CD1c-positive myeloid dendritic cell (primary cell): Measurements from ENCODE around the gene LCN12.

Experiments
- DNase-seq: peaks from one replicate; pipeline ENCODE4 v3.0.0-alpha.2; 2016; ENCODE audit errors: extremely low spot score

Gene LCN12

DNA sequence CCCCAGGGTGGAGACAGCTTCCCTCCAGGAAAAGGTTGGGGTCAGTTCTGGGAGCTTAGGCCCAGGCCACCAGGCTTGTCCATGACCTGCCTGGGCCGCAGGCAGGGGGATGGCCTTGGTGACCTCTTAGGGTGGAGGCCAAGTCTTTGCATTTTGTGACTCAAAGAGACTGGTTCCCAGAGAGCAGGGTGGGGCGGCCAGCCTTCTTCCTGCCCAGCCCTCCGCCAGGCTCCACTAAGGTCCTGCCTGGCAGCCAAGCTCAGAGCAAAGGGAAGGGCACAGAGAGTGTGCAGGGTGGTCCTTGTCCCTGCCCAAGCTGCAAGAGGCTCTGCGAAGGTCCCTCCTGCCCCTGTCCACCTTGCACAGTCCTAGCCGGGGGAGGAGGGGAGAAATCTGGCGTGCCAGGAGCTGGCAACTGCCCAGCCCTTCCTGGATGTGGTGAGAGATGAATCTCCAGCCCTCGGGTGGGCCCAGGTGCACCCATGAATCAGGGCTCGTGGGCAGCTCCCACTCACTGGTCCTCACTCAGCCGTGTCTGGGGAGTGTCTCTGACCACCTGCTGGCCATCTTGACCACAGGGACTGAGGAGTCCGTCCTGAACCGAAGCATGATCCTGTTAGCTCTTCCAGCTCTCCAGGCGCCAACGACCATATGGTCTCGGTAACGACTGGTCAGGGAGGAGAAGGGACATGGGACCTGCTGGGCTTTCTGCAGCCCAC lies 22.9 kb downstream of the LCN12 start:
- no peak for DNase-seq

DNA sequence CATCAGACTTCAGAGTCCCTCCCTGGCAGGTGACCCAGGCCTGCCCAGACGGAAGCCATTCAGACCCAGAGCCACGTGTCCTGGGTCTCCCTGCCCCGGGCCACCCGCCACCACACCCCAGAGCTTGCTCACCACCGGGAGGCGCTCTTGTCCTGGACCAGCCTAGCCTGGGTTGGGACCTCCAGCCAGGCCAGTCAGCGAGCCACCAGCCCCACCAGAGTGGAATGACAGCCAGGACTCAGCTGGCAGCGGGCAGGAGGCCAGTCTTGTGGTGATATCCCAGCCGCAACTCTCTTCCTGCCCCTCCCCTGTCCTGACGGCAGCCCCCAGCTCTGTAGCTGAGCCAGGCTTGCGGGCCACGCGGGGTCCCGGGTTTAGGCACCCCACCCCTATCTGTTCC lies 23.6 kb downstream of the LCN12 start:
- DNase-seq, result peak; percentile 35

DNA sequence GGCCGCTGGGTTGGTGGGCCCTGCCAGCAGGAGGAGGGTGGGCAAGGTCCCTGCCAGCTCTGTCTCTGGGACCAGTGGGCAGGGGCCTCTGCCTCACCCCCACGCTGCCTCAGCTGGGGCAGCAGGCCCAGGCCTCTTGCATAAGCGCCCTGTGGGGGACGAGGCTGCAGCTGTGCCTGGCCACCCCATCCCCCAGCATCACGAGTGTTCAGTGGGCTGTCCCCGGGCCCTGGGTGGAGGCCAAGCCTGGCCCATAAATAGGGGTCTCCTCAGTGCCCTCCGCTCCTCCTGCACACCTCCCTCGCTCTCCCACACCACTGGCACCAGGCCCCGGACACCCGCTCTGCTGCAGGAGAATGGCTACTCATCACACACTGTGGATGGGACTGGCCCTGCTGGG lies 25.1 kb downstream of the LCN12 start, which contains the start of gene PTGDS:
Gene PTGDS, plus strand, starts transcription at position 282 of the 400 bp plus-strand sequence. Its CDS starts 75 bp downstream, at position 357.
- no peak for DNase-seq

DNA sequence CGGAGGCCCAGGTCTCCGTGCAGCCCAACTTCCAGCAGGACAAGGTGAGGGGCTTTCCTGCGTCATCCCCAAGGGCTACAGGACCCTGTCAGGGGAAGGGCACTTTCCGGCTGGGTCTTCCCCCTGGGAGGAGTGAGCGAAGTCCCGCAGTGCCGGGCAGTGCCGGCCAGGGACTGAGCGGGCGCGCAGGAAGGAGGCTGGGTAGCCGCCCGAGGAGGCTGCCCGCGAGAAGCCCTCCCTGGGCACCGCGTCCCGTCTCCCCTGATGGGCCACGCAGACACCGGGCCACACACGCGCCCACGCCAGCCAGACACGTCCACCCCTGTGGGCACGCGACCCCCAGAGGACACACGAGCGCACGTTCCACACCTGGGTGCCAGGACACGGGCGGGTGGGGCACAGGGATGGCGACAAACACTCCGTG lies 25.6 kb downstream of the LCN12 start:
- DNase-seq, result no peak

DNA sequence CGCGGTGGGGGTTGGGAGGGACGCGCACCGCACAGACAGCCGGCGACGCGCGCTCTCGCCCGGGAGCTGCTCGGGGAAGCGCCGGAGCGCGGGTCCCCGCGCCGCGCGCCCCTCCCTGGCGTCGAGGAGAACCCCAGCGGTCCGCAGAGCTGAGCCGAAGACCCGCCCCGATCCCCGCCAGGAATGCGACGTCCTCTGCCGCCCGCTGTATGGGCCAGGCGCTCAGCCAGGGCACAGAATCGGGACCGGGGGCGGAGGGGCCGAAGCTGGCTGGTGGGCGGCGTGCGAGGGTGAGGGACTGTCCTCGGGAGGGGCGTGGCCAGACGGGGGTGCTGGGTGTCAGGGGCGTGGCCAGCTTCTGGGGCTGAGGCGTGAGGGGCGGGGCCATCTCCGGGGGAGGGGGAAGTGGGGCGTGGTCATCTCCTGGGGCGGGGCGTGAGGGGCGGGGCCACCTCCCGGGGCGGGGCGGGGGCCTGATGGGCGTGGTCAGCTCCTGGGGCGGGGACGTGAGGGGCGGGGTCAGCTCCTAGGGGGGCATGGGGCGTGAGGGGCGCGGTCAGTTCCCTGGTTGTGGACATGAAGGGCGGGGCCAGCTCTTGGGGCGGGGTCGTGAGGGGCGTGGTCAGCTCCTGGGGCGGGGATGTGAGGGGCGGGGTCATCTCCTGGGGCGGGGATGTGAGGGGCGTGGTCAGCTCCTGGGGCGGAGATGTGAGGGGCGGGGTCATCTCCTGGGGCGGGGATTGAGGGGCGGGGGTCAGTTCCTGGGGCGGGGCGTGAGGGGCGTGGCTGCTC lies 26.2 kb downstream of the LCN12 start:
- DNase-seq, result peak; percentile 66

DNA sequence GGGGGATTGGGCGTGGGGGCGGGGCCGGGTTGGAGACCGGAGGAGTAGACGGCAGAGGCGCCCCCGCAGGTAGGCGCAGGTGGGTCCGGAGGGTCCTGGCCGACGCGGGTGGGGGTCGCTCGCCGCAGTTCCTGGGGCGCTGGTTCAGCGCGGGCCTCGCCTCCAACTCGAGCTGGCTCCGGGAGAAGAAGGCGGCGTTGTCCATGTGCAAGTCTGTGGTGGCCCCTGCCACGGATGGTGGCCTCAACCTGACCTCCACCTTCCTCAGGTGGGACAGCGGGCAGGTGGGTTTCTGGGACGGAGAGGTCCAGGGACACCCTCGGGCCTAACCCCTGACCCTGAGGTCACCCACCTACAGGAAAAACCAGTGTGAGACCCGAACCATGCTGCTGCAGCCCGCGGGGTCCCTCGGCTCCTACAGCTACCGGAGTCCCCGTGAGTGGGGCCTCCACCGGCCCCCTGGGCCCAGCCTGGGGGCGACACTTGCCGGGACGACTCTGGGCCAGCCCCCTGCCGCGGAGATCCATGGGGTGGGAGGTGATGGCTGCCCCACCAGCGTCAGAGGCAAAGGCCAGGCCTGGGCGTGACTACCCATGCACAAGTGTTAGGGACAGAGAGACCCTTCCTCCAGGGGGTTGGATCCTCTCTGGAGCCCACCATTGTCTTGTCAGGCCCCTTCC lies 26.9 kb downstream of the LCN12 start:
- no peak for DNase-seq

DNA sequence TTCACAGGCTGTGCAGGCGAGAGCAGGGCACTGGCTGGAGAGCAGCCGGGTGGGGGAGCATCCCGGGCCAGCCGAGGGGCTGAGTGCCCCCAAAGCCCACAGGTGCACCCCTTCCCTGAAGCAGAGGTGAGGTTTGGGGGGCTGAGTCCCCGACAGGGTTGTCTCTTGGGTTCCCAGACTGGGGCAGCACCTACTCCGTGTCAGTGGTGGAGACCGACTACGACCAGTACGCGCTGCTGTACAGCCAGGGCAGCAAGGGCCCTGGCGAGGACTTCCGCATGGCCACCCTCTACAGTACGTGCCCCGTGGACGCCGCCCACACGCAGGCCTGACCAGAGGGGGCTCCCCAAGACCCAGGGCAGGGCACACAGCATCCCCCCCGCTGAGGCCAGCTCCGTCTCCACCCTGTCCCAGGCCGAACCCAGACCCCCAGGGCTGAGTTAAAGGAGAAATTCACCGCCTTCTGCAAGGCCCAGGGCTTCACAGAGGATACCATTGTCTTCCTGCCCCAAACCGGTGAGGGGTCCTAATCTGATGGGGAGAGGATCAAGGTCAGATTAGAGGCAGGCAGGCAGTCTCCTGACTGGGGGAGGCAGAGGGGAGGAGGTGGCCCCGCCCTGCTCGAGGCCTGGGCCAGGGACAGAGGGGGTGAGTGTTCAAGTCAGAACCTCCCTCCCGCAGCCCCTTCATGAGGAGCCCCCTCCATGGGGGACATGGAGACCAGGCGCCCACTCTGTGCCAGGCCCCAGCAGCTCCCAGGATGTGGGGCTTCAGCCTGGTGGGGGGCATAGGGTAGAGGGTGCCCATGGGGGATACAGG lies 27.9 kb downstream of the LCN12 start:
- DNase-seq, result no peak

DNA sequence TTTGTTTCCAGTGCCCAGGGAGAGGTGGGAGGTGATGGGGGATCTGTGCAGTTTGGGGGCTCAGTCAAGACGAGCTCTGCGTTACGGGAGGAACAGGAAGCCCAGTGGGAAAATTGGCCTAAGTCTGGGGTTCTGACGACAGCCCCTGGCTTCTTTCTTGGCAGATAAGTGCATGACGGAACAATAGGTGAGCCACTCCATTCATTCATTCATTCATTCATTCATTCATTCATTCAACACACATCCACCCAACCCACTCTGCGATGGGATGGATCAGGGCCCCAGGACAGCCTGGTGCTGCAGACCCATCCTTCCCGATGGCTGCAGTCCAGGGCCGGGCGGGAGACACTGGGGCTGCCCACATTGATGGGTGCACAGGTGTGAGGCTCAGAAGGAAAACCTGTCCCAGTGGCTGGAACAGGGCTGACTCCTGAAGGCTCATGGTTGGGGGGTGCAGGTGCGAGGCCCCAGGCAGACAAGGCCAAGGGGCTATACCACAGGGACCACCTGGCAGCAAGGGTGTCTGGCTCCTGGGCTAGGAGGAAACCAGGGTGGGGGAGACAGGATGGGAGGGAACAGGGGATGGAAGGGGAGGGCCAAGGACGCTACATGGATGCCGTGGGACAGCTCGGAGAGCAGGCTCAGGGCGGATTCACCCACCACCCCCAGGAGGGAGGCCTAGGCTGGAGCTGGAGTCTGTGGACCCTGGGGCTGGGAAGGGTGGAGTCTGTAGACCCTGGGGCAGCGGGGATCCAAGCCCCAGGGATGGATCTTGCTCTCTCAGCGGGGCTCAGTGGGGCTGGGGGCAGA lies 28.8 kb downstream of the LCN12 start:
- DNase-seq, result no peak

DNA sequence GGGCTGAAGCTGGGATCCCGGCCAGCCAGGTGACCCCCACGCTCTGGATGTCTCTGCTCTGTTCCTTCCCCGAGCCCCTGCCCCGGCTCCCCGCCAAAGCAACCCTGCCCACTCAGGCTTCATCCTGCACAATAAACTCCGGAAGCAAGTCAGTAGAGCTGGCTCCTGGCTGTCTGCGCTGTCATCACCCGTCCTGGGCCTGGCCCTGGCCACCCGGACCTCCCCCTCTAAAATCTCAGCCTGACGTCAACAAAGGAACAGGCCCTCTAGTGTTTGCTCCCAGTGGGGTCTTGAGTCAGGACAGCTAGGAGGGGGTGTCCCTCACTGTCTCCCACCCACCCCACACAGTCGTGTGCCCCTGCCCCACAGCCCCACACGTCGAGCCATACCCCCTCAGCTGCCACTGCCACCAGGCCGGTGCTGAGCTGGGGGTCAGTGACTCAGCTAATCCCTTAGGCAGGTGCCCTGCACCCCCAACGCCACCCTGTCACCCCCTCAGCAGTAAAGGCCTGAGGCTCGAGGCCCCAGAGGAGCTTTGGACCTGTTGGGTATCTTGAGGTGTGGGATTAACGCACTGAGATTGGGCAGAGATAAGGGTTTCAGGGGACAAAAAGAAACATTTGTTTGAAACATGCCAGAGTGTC lies 29.6 kb downstream of the LCN12 start:
- DNase-seq, result no peak

DNA sequence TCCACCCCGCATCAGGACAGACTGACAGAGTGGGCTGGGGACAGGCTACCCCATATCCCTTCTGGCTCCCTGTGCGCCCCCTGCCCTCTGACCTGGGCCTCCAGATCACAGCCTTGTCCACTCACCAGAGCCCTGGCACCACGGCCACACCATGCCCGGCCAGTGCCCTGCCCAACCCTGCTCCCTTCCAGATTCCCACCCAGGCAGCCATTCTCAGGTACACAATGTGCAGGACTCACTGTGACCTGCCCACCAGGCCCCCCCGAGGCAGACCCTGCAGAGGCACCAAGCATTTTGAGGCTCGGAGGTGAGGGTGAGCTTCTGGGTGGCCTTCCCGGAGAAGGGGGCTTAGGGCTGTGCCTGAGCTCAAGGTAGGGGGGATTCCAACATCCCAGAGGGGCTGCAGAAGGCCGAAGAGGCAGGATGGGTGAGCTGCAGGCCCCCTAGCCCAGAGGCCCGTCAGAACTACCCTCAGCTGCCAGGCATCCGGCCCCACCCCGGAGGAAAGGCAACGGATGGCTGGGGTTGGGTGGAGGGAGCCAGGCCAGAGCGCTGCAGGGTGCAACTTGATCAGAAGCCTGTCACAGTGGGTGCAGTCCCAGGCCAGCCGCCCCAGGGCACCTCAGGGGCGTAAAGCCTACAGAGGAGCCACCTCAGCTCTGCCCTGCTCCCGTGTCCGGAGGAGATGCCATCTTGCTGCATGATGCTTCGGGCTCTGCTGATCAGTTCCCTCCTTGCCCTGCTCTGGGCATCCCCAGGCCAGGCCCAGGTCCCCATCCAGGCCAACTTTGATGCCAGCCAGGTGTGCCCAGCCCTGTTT lies 30.4 kb downstream of the LCN12 start, which contains the start of gene LCNL1:
Gene LCNL1, plus strand, starts transcription at position 762 of the 820 bp plus-strand sequence. CDS start 594 bp downstream, outside the sequence.
- DNase-seq, result no peak

DNA sequence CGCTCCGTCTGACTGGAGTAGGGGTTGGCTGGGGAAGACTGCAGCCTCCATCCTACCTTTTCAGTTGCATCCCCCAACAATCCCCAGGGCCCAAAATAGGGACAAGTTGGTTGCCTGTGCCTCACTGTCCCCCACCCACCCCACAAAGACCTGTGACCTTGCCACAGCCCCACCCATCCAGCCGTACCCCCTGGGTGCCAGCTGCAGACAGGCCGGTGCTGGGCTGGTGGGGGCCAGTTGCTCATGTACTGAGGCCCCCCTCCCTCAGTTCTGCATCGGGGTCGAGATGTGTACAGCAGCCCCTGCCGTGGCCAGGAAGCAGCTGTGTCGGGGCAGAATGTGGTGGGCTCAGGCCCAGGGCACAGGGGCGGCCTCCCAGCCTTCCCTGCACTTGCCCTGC lies 31.1 kb downstream of the LCN12 start:
- no peak for DNase-seq

DNA sequence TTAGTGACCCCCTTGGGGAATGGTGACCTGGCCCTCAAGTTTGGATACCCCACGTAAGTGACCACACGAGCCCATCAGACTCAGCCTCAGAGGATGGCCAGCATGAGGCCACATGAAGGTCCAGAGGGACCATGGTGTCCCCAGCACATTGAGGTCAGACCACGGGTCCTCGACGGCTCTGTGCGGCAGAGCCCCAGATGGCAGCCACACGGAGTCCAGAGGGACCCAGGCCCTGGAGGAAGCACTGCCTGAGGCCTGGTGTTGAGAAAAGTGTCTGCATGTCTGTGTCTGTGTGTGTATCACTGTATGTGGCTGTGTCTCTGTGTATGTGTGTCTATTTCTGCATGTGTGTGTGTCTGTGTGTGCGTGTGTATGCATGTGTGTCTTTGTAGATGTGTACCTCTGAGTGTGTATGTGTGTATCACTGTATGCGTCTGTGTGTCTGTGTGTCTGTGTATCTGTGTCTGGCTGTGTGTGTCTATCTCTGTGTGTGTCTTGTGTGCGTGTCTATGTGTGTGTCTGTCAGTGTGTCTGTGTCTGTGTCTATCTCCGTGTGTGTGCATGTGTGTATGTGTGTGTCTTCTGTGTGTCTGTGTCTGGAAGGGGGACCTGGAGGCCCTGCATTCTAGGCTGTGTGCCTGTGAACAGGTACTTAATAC lies 31.7 kb downstream of the LCN12 start:
- DNase-seq, result no peak

DNA sequence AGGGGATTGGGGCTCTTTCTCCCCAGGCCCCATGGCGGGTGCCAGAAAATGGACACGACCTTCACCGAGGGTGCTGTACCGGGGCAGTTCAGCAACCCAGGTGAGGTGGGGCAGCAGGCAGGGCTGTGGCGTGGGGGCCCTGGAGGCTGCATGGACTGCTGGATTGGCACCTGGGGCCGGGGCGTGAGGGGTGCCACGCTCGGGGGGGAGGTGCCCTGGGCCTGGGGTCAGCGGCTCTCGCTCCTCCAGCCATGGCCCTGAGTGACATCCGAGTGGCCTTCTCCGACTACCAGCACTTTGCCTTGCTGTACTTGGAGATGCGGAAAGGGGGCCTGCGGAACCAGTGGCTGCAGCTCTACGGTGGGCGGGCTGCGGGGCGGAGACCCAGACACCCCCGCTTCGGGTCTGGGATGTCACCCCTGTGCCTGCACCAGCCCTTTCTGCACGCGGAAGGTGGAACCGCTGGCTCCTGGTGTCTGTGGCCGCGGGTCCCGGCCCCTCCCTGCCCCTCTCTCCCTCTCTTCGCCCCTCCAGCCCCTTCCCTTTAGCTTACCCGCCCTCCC lies 32.5 kb downstream of the LCN12 start:
- no peak for DNase-seq

DNA sequence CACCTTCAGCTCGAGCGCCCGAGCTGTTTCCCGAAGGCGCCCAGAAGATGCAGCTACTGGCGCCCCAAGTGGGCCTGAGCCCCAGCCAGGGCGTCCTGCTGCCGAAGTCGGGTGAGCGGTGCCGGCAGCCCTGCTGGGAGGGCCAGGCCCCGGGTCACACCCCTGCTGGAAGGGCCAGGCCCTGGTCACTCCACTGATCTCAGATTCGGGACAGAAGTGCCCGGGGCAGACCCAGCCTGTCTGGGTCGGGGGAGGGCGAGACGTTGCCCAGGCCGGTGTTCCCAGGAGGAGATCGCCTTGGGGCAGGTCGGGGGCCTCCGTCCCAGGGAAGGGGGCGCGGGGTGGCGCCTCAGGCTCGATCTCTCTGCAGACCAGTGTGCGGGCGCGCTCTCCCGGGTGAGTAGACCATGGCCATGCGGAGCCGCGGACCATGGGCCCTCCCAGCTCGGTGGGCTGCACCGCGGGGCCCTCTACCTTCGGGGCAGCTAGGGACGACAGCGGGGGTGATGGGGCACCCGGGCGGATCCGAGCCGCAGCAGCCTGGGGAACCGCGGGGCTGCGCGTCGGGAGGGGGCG lies 33.0 kb downstream of the LCN12 start:
- DNase-seq, result no peak

DNA sequence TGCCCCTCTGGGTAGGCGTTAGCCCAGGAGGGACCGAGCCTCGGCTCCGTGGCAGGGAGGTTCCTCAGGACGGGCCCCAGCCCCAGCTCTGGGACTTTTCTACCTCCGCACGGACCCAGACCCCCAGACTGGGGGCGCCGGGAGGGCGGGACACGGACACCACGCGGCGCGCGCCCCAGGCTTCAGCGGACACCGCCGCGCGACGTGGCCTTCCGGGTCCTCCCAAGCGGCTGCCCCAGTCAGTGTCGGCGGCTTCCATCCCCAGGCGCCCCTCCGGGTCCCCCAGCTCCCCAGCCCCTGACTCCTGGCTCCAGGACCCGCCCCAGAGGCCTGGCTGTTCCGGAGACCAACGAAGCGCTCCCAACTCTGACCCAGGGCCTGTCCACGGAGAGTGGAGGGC lies 33.8 kb downstream of the LCN12 start:
- no peak for DNase-seq

DNA sequence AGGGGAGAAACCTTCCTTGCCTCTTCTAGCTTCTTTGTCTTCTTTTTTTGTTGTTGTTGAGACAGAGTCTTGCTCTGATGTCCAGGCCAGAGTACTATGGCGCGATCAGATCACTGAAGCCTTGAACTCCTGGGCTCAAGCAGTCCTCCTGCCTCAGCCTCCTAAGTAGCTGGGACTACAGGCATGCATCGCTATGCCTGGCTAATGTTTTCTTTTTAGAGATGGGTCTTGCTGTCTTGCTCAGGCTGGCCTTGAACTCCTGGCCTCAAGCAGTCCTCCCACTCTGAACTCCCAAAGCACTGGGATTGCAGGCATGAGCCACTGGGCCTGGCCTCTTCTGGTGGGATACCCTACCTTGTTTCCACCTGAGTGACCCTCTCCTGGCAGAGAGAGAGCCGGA lies 36.8 kb downstream of the LCN12 start:
- DNase-seq, result no peak

DNA sequence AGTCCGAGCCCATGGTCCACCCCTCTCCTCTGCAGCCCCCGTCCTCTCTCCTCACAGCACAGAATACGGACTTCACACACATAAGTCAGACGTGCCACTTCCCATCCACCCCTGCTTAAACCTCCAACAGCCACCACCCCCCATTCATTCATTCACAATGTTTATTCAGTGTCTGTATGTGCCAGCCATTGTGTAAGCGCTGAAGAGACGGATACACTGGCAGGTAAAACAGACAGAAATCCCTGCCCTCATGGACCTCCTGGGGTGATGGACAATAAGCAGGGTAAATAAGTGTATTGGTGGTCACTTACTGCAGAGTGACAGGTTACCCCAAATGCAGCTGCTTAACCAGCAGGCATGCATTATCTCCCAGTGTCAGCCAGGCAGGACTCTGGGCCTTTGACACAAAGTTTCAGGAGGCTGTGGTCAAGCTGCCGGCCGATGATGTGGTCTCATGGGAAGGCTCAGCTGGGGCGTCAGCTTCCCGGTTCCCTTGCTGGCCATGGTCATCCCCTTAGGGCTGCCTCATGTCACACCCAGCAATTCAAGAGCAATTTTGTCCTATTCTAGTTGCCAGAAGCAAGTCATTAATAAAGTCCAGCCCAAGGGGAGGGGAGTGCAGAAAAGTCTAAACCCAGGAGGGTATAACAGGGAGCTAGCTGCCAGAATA lies 38.3 kb downstream of the LCN12 start:
- no peak for DNase-seq
